SK-N-SH treated with all-trans-retinoic acid at 6 μM for 48 hours (cell line): ENCODE results near the gene TNFRSF4.

ENCODE experiments used
- ATAC-seq: fragments of 200-7000 bp; cut with Tn5 transposase; 3 replicates; pipeline ENCODE4 v1.9.1; 2020; ENCODE audit warnings: mild to moderate bottlenecking, moderate library complexity
- ARNTL ChIP-seq: fragments of 450-650 bp; formaldehyde crosslinking; IDR thresholded peaks from 2 replicates; pipeline ENCODE4 v1.5.0; 2020; ENCODE audit warnings: low read depth, mild to moderate bottlenecking, moderate library complexity, borderline replicate concordance
- CSDC2 ChIP-seq: fragments of 250-450 bp; sonication (Bioruptor Pico); IDR thresholded peaks from 2 replicates; pipeline ENCODE4 v1.5.0; 2020; ENCODE audit warnings: mild to moderate bottlenecking, moderate library complexity
- ESRRG ChIP-seq: fragments of 250-450 bp; sonication (Bioruptor Pico); IDR thresholded peaks from 2 replicates; pipeline ENCODE4 v1.6.1; 2021; ENCODE audit warnings: mild to moderate bottlenecking
- GLIS3 ChIP-seq: fragments of 250-450 bp; sonication (Bioruptor Pico); IDR thresholded peaks from 2 replicates; pipeline ENCODE4 v1.5.0; 2020; ENCODE audit warnings: mild to moderate bottlenecking, moderate library complexity
- OSR1 ChIP-seq: fragments of 250-450 bp; sonication (Bioruptor Pico); IDR thresholded peaks from 2 replicates; pipeline ENCODE4 v1.8.0; 2022; ENCODE audit warnings: moderate library complexity, mild to moderate bottlenecking, inconsistent platforms
- PPARA ChIP-seq: fragments of 250-450 bp; sonication (Bioruptor Pico); IDR thresholded peaks from 2 replicates; pipeline ENCODE4 v1.5.0; 2020; ENCODE audit warnings: mild to moderate bottlenecking, borderline replicate concordance
- RARB ChIP-seq: fragments of 250-450 bp; sonication (Bioruptor Pico); IDR thresholded peaks from 2 replicates; pipeline ENCODE4 v1.8.0; 2021; ENCODE audit warnings: mild to moderate bottlenecking, moderate library complexity
- SNAI2 ChIP-seq: fragments of 250-450 bp; sonication (Bioruptor Pico); IDR thresholded peaks from 2 replicates; pipeline ENCODE4 v1.5.0; 2020; ENCODE audit warnings: mild to moderate bottlenecking, moderate library complexity
- TCF4 ChIP-seq: fragments of 250-450 bp; sonication (Bioruptor Pico); IDR thresholded peaks from 2 replicates; pipeline ENCODE4 v1.8.0; 2021; ENCODE audit warnings: mild to moderate bottlenecking, moderate library complexity, borderline replicate concordance
- TOX ChIP-seq: fragments of 250-450 bp; sonication (Bioruptor Pico); IDR thresholded peaks from 2 replicates; pipeline ENCODE4 v1.8.0; 2021; ENCODE audit warnings: mild to moderate bottlenecking, moderate library complexity, borderline replicate concordance
- ZC3H10 ChIP-seq: fragments of 250-450 bp; sonication (Bioruptor Pico); IDR thresholded peaks from 2 replicates; pipeline ENCODE4 v1.5.1; 2021; ENCODE audit warnings: mild to moderate bottlenecking, moderate library complexity
- ZFP3 ChIP-seq: fragments of 250-450 bp; sonication (Bioruptor Pico); IDR thresholded peaks from 2 replicates; pipeline ENCODE4 v1.5.0; 2020; ENCODE audit warnings: mild to moderate bottlenecking, moderate library complexity
- ZFP30 ChIP-seq: fragments of 450-650 bp; formaldehyde crosslinking; IDR thresholded peaks from 2 replicates; pipeline ENCODE4 v1.5.0; 2022; ENCODE audit warnings: mild to moderate bottlenecking, moderate library complexity
- ZNF565 ChIP-seq: fragments of 450-650 bp; formaldehyde crosslinking; conservative IDR thresholded peaks from 2 replicates; pipeline ENCODE4 v1.5.0; 2020; ENCODE audit warnings: low read depth, mild to moderate bottlenecking, moderate library complexity
- ZNF8 ChIP-seq: fragments of 450-650 bp; formaldehyde crosslinking; IDR thresholded peaks from 2 replicates; pipeline ENCODE4 v1.5.0; 2020; ENCODE audit warnings: mild to moderate bottlenecking, moderate library complexity
- TF ChIP-seq, protein P1 (sequence below): fragments of 250-450 bp; sonication (Bioruptor Pico); IDR thresholded peaks from 2 replicates; pipeline ENCODE4 v1.5.1; 2021; ENCODE audit warnings: mild to moderate bottlenecking, moderate library complexity
- TF ChIP-seq, protein P2 (sequence below): fragments of 250-450 bp; sonication (Bioruptor Pico); IDR thresholded peaks from 2 replicates; pipeline ENCODE4 v1.8.0; 2020; ENCODE audit warnings: mild to moderate bottlenecking, moderate library complexity, borderline replicate concordance
- TF ChIP-seq, protein P3 (sequence below): fragments of 250-450 bp; sonication (Bioruptor Pico); IDR thresholded peaks from 2 replicates; pipeline ENCODE4 v1.8.0; 2021; ENCODE audit warnings: low read depth, mild to moderate bottlenecking, moderate library complexity, borderline replicate concordance
- TF ChIP-seq, protein P4 (sequence below): fragments of 250-450 bp; sonication (Bioruptor Pico); IDR thresholded peaks from 2 replicates; pipeline ENCODE4 v1.5.1; 2020; ENCODE audit warnings: low read depth, mild to moderate bottlenecking, moderate library complexity

Gene TNFRSF4

DNA sequence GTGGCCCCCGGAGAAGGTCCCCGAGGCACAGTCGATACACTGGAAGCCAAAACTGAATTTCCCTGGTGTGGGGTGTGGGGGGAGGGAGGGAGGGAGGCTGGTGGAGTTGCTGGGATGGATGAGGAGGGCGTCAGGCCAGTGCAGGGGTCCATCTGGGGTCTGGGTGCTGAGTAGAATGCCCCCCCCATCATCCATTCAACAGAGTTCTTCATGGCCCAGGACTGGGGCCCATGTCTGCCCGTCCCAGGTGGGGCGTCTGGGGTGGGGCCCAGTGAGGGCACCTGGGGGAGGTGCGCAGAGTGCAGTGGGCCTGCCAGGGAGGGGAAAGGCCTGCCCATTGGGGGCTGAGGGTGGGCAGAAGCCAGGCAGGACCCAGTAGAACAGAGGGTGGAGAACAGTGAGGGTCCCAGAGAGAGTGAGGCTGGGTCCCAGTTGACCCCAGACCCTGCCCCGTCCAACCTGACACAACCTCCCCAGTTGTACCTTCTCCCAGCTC lies 9.5 kb downstream of the TNFRSF4 start:
- ATAC-seq = no peak
- TF ChIP-seq RARB (CRISPR knock-in tag) = no peak
- TF ChIP-seq OSR1 (CRISPR knock-in tag) = no peak
- no peak for TF ChIP-seq SNAI2 (CRISPR knock-in tag)
- TF ChIP-seq TOX (CRISPR knock-in tag) = no peak
- no peak for TF ChIP-seq ZFP3
- no peak for TF ChIP-seq ZFP30
- no peak for TF ChIP-seq PPARA (CRISPR knock-in tag)
- TF ChIP-seq ARNTL (CRISPR knock-in tag) = no peak
- TF ChIP-seq ZNF565 (CRISPR knock-in tag) = no peak
- TF ChIP-seq, protein P1, sequence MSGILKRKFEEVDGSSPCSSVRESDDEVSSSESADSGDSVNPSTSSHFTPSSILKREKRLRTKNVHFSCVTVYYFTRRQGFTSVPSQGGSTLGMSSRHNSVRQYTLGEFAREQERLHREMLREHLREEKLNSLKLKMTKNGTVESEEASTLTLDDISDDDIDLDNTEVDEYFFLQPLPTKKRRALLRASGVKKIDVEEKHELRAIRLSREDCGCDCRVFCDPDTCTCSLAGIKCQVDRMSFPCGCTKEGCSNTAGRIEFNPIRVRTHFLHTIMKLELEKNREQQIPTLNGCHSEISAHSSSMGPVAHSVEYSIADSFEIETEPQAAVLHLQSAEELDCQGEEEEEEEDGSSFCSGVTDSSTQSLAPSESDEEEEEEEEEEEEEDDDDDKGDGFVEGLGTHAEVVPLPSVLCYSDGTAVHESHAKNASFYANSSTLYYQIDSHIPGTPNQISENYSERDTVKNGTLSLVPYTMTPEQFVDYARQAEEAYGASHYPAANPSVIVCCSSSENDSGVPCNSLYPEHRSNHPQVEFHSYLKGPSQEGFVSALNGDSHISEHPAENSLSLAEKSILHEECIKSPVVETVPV (CRISPR knock-in tag) = no peak

DNA sequence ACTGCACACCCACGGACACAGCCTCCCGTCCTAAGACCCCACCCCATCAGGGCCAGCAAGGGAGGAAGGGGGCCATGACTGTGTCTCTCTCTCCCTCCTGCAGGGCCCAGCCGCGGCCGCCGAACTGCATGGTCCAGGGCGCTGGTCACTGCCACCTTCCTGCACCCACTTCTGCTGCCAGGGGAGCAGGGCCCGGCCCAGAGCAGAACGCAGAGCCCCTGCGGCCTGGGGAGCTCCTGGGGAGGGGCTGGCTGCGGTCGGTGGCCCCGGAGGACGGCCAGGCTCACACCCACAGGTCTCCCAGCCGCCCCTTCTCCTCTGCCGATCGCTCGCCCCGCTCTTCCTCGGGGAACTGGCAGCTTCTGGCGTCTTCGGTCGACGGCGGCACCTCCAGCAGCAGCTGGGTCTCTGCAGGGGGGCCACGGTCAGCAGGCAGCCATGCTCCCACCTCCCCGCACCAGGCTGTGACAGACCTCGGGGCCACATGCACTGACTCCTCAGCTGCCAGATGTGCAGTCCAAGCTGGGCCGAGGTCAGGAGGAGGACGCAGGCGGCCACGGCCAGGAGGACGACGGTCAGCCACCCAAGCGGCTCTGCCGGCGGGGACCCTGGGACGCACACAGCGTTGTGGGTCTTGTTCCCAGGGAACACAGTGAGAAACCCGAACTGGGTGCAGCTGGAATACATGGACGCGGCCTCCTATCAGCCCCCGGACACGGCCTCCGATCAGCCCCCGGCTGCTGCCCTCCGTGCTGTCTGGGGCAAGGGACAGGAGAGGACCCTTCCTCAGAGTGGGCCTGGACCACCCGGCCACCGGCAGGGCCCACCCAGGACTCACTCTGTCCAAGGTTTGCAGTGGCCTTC lies 10.2 kb downstream of the TNFRSF4 start:
- no peak for ATAC-seq
- no peak for TF ChIP-seq GLIS3 (CRISPR knock-in tag)

DNA sequence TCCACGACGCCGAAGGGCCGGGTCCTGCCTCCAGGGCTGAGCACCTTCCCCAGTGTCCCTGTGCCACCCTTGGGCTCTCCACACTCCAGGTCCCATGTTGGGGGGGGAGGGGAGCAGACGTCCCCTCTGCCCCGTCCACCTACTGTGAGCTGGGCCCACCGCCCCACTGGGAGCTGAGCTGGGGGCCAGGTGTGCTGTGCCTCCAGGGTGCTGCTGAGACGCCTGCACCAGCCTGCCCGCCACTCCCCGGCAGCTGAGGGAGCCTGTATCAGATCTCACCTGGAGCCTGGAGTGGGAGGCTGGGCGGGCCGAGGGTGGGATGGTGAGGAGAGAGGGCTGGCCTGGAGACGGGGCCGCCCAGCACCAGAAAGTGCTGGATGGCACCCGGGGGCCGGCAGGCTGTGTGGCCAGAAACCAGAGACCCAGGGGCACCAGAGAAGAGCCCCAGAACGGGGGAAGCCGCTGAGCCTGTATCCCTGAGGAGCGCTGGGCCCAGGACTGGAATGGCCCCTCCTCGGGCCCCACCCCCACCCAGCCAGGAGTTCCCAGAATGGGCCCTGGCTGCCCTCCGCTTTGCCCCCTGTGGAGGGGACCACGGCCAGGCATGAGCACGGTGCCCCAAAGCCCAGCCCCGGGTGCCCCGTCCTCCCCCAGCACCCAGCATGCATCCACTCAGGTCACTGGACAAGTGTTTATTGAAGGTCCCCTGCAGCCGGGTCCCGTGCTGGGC lies 11.0 kb downstream of the TNFRSF4 start:
- ATAC-seq = no peak
- TF ChIP-seq, protein P2, sequence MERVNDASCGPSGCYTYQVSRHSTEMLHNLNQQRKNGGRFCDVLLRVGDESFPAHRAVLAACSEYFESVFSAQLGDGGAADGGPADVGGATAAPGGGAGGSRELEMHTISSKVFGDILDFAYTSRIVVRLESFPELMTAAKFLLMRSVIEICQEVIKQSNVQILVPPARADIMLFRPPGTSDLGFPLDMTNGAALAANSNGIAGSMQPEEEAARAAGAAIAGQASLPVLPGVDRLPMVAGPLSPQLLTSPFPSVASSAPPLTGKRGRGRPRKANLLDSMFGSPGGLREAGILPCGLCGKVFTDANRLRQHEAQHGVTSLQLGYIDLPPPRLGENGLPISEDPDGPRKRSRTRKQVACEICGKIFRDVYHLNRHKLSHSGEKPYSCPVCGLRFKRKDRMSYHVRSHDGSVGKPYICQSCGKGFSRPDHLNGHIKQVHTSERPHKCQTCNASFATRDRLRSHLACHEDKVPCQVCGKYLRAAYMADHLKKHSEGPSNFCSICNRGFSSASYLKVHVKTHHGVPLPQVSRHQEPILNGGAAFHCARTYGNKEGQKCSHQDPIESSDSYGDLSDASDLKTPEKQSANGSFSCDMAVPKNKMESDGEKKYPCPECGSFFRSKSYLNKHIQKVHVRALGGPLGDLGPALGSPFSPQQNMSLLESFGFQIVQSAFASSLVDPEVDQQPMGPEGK (CRISPR knock-in tag) = no peak
- TF ChIP-seq, protein P3, sequence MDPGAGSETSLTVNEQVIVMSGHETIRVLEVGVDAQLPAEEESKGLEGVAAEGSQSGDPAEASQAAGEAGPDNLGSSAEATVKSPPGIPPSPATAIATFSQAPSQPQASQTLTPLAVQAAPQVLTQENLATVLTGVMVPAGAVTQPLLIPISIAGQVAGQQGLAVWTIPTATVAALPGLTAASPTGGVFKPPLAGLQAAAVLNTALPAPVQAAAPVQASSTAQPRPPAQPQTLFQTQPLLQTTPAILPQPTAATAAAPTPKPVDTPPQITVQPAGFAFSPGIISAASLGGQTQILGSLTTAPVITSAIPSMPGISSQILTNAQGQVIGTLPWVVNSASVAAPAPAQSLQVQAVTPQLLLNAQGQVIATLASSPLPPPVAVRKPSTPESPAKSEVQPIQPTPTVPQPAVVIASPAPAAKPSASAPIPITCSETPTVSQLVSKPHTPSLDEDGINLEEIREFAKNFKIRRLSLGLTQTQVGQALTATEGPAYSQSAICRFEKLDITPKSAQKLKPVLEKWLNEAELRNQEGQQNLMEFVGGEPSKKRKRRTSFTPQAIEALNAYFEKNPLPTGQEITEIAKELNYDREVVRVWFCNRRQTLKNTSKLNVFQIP (CRISPR knock-in tag) = no peak
- TF ChIP-seq, protein P1 (CRISPR knock-in tag) = no peak
- TF ChIP-seq RARB (CRISPR knock-in tag) (no peak), CSDC2 (no peak), TCF4 (CRISPR knock-in tag) (no peak), ESRRG (CRISPR knock-in tag) (no peak), ZFP30 (no peak), ARNTL (CRISPR knock-in tag) (no peak), PPARA (CRISPR knock-in tag) (no peak), ZC3H10 (CRISPR knock-in tag) (no peak), ZFP3 (no peak), TOX (CRISPR knock-in tag) (no peak), ZNF8 (CRISPR knock-in tag) (no peak), ZNF565 (CRISPR knock-in tag) (no peak), OSR1 (CRISPR knock-in tag) (no peak)
- TF ChIP-seq, protein P4, sequence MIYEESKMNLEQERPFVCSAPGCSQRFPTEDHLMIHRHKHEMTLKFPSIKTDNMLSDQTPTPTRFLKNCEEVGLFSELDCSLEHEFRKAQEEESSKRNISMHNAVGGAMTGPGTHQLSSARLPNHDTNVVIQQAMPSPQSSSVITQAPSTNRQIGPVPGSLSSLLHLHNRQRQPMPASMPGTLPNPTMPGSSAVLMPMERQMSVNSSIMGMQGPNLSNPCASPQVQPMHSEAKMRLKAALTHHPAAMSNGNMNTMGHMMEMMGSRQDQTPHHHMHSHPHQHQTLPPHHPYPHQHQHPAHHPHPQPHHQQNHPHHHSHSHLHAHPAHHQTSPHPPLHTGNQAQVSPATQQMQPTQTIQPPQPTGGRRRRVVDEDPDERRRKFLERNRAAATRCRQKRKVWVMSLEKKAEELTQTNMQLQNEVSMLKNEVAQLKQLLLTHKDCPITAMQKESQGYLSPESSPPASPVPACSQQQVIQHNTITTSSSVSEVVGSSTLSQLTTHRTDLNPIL (CRISPR knock-in tag) = no peak
